ENCODE data around the gene PANK4.

PANK4 gene

DNA sequence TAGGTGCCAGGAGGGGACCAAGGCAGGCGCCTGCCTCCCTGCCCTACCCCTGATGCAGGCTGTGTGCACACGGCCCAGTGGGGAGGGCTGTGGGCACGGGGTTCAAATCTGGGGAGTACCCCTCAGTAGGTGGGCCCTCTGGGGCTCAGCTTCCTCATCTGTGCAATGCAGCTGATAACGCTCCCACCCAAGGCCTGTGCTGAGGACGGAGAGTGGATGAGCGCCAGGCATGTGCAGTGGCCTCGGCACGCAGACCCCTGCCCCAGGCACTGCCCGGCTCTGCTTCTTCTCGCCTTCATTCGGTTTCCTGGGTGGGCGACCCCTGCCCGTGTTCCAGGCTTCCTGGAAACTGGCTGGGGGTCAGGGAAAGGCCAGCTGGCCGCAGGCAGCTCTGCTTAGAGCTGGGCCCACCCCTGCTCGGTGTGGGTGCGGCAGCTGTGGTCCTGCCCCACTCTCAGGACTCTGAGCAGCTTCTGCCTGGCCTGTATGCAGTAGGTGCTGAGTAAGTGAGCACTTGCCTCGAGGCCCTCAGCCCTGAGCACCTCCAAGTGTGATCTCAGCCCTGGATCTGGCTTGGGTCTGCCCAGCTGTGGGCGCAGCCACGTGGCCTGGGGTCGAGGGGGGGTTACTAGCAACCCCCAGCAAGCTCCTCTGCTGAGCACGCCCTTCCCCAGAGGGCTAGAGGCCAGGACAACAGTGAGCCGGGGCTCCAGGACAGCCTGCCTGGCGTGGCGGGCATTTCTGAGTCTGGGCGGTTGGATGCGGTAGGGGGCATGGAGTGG lies 17.9 kb upstream of the PANK4 start:
- no peak for DNase-seq

GRCh38 chr1:2543543-2544092 lies 17.2 kb upstream of the PANK4 start:
- no peak for DNase-seq

- no peak for DNase-seq
These were observed 16.0 kb upstream of the PANK4 start for GRCh38 chr1:2542246-2542915.

- no peak for DNase-seq
These were observed 15.3 kb upstream of the PANK4 start for GRCh38 chr1:2541619-2542245.

DNA sequence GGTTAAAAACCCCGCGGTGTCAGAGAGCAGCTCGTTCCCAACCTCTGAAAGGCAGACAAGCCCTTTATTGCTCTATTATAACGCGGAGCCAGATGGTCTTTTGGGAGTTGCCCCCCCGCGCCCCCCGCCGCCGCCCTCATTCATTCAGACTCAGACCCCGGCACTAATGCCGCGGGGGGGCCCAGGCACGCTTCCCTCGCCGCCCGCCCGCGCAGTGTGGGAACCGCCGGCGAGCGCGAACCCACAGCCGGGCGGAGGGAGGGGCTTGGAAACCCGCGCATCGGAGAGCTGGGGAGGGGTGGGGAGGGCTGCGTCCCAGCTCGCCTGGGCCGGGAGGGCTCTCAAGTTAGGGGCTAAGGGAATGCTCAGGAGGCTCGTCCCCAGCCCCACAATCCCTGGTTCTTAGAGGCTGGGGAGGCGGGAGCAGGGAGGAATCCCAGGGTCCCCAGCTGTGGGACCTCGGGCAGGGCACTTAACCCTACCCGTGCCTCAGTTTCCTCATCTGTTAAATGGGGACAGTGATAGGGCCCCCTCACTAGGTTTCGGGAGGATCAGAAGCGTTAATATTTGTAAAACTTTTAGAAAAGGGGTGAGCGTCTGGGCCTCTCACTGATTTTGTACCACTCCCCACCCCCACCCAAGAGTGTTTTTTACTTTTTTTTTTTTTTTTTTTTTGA lies 14.6 kb upstream of the PANK4 start:
- no peak for DNase-seq

DNA sequence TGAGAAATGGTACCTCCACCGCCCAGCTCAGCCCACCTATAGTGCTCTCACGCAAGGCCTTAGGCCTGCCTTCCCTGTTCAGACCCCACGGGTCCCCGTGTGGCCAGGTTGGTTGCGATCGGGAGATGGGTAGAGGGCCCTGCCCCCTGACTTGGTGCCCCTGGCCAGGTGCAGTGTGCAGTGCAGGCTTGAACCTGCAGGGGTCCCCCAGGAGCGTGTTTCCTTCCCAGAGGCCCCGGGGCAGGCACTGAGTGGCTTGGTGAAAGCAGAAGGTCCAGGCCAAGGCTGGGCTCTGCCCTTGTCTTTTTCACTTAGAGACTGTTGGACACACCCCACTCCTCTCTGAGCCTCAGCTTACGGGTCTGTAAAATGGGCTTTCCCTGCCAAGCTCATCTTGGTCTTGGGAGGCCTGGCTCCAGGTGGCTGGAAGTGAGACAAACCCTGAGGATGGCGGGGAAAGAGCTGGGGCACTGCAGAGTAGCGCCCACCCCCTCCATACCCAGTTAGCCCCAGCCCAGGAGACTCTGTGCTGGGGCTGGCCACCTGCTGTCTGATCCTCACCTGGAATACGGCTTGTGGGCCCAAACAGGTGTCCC lies 13.0 kb upstream of the PANK4 start:
- no peak for DNase-seq

DNA sequence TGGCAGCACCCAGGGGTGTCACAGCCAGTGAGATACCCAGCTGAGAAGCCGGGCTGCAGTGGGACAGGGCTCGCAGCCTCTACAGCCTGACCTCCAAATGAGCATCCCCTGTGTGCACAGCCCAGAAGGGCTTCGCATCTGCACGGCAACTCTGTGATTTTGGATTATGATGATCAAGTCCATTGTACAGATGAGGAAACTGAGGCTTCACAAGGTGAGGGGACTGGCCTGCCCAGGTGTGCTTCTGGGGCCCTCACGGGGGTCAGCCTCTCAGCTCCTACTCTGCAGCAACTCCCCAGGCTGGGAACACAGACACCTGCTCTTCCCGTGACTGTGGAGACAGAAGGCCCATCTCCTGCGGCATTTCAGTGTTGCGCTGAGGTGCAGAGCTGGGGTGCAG lies 12.5 kb upstream of the PANK4 start:
- no peak for DNase-seq

- DNase-seq = no peak
These were observed 12.0 kb upstream of the PANK4 start for GRCh38 chr1:2538376-2538775.

DNA sequence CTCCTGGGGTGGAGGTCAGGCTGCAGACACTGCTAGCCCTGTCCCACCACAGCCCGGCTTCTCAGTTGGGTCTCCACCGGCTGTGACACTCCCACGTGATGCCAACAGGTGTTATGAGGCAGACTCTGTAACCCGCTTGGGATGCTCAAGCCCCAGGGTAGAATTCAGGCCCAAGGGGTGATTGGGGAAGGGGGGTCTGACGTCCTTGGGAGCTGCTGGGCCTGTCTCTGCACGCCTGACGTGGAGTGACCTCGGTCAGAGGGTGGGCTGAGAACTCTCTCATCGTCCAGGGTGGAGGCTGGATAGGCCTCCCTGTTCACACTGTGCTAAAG lies 11.4 kb upstream of the PANK4 start:
- no peak for DNase-seq

- no peak for DNase-seq
These were observed 9.6 kb upstream of the PANK4 start for GRCh38 chr1:2535981-2536380.

DNA sequence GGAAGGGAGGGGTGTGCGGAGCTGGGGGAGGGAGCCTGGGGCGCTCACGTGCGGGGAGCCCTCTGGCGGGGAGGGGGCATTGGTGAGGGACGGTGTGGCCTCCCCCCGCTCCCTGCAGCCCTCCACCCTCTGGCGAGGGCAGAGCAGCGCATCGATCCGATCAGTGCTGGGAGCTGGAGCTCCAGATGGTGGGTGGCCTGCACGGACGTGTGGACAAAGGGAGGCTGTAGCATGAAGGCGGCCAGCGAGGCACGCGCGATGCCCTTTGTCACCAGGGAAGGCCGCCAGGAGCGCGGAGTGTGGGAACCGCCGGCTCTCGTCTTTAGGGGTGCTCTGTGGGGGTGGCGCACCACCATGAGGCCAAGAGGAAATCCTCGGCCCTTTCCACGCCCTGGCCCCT lies 9.1 kb upstream of the PANK4 start:
- no peak for DNase-seq

DNA sequence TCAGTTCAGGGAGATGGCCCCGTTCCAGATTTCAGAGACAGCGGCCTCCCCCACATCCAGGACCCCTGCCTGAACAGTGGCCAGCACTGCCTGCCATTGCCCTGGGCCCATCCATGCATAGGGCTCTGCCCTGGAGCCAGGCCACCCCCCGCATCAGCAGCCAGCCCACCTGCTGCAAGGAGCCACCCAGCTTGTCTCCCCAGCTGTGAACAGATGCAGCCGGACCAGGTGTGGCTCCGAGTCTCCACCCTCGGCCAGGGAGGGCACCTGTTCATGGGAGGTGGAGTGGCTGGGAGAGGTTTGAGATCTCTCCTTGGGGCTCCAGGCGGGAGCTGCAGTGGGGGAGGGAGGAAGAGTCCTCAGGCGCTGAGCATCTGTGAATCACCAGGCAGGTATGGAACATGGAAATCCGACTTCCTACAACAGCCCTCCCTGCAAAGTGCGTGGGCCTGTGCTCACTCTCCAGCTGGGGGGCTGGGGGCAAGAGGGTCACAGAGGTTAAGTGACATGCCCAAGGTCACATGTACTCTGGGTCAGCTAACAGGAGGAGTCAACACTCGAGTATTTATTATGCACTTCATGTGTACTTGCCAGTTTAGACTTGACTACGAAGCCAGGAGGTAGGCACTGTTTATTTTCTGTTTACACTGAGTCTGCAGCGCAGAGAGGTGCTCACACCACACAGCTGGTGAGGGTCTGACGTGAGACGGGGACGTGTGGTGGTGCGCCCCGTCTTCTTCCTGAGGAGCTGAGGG lies 8.5 kb upstream of the PANK4 start:
- DNase-seq = no peak

DNA sequence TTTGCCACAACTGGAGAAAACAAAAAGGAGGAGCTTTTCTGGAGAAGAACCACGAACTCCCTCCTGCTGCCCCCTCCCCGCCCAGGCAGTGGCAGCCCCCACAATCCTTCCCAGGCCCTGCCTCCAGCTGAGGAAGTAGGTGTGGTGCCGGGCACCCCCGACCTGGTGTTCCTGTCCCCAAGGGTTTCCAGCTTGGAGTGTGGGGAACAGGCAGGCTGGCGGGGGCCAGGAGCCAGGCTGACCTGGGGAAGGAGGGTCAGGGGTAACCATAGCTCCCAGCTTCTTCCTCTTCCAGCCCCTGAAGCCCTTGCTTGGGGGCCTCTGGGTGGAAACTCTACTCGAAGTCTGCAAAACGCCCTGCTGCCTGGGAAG lies 7.9 kb upstream of the PANK4 start:
- DNase-seq = no peak

DNA sequence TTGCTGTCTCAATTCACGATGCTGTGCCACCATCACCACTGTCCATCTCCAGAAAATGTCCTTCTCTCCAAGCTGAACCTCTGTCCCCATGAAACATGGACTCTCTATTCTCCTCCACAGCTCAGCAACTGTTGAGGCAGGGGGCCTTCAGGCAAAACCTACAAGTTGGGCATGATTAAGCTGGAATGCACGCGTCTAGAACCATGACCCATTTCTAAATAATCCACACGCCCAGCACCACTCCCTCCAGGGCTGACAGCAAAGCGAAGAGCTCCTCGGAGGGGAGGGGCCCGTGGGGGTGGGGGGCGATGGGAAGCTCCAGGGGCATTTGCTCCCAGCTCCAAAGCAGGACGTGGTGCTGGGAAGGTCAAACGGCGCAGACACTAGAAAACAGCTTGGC lies 7.0 kb upstream of the PANK4 start:
- no peak for DNase-seq

GRCh38 chr1:2532485-2533160 lies 6.2 kb upstream of the PANK4 start:
- peak in 1 of 2 experiments; percentile 62 for DNase-seq

GRCh38 chr1:2530513-2531361 lies 4.3 kb upstream of the PANK4 start:
- DNase-seq = peak in 1 of 2 experiments; percentile 75

- no peak for DNase-seq
These were observed 3.6 kb upstream of the PANK4 start, which contains the start of gene HES5 for GRCh38 chr1:2529784-2530512. Gene HES5, minus strand, starts transcription at chr1:2530263. Its CDS starts 99 bp downstream, at chr1:2530164.

DNA sequence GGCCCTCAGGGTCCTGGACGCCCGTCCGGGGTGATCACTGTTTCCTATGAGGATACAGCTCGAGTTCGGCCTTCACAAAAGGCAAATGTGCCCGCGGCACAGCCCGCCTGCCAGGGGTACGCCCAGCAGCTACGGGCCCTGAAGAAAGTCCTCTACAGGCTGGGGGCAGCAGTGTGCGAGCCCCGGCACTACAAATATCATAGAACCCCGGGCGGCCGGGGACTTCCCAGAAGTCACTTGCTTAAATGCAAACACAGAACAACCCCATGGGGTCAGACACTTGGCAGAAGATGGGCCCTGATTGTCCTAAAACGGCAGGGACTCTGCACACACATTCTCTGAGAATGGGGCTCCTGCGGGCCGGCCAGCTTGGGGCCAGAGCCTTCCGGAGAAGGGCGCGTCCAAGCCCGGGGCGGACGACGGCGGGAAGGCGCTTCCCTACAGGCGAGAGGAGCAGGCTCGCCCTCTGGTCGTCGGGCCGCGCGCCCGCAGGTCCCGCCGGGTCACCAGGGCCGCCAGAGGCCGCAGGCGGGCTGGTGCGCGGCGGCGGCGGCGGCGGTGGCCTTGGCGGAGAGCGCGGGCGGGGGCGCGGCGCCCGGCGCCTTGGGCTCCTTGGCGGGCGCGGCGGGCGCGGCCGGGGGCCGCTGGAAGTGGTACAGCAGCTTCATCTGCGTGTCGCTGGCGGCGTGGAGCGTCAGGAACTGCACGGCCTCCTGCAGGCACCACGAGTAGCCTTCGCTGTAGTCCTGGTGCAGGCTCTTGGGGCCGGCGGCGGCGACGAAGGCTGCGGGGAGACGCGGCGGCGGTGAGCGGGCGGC lies 2.8 kb upstream of the PANK4 start:
- DNase-seq = no peak

DNA sequence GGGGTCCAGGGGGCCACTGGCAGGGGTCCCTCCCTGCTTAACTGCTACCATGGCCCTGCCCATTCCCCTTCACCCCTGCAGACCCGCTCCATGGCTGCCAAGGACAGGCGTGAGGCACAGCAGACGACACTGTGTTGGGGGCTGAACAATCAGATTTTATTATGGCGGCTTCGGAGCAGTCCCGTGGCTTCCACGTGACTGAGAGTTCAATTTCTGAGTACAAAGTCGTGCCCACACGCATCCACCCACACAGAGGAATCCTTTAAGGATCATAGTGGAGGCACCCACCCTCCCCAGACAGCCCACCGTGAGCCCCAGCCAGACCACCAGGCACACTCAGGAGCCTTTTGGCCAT lies 2.2 kb upstream of the PANK4 start:
- DNase-seq = no peak

Data from NCI-H446 (cell line).